NOMO-1 (cell line): ENCODE data around the gene AKR1A1.
"Not testable (repeated sequence)": the region's sequence is repeated elsewhere in the genome, so short reads cannot be mapped to it uniquely, and the experiment has no call there.

Source experiments
- DNase-seq, 2 experiments: peaks; one replicate each; lab custom pipeline; 2025; ENCODE audit not compliant: unreplicated experiment in 2 of 2; lab: John Stamatoyannopoulos, UW

Gene AKR1A1

GRCh38 chr1:45567911-45568310, 17.3 kb downstream of the AKR1A1 start:
- DNase-seq, result no peak

GRCh38 chr1:45568421-45568820, 17.8 kb downstream of the AKR1A1 start:
- no peak for DNase-seq

- DNase-seq, result no peak
Measured at GRCh38 chr1:45569571-45569961, 18.9 kb downstream of the AKR1A1 start.

GRCh38 chr1:45569962-45570581, 19.4 kb downstream of the AKR1A1 start:
- peak; percentile 44 to 64 for DNase-seq

GRCh38 chr1:45570631-45571030, 20.0 kb downstream of the AKR1A1 start:
- DNase-seq, result no peak

GRCh38 chr1:45573231-45573804, 22.7 kb downstream of the AKR1A1 start:
- no peak for DNase-seq

GRCh38 chr1:45574105-45574626, 23.5 kb downstream of the AKR1A1 start:
- no peak for DNase-seq

- peak; percentile 98 to 99 for DNase-seq
Measured at GRCh38 chr1:45583264-45583665, 32.6 kb downstream of the AKR1A1 start.

- peak; percentile 79 to 82 for DNase-seq
Measured at GRCh38 chr1:45583666-45584350, 33.2 kb downstream of the AKR1A1 start, which contains the start of gene NASP. Gene NASP, plus strand, starts transcription at chr1:45584041. Its CDS starts 106 bp downstream, at chr1:45584147.

GRCh38 chr1:45584351-45585109, 33.9 kb downstream of the AKR1A1 start:
- DNase-seq, result peak; percentile 70 to 89

GRCh38 chr1:45585110-45585426, 34.4 kb downstream of the AKR1A1 start:
- DNase-seq, result no peak

- DNase-seq, result no peak
Measured at GRCh38 chr1:45585496-45586075, 35.0 kb downstream of the AKR1A1 start.

- no peak for DNase-seq
Measured at GRCh38 chr1:45586769-45587168, 36.1 kb downstream of the AKR1A1 start.

- DNase-seq, result no peak
Measured at GRCh38 chr1:45589861-45590260, 39.2 kb downstream of the AKR1A1 start.

- DNase-seq, result no peak
Measured at GRCh38 chr1:45594412-45594811, 43.8 kb downstream of the AKR1A1 start.

- not testable (repeated sequence) for DNase-seq
Measured at GRCh38 chr1:45596765-45597164, 46.1 kb downstream of the AKR1A1 start.

- no peak for DNase-seq
Measured at GRCh38 chr1:45604239-45604638, 53.6 kb downstream of the AKR1A1 start.

- DNase-seq, result no peak
Measured at GRCh38 chr1:45607404-45608074, 56.9 kb downstream of the AKR1A1 start.

- DNase-seq, result peak; percentile 48 to 78
Measured at GRCh38 chr1:45608175-45609156, 57.8 kb downstream of the AKR1A1 start.
